NCI-H748 (cell line): ENCODE results near the gene DOC2B.

ENCODE experiments used
- DNase-seq: peaks from one replicate; lab custom pipeline; 2025; ENCODE audit not compliant: unreplicated experiment; lab: John Stamatoyannopoulos, UW

Gene DOC2B

DNA sequence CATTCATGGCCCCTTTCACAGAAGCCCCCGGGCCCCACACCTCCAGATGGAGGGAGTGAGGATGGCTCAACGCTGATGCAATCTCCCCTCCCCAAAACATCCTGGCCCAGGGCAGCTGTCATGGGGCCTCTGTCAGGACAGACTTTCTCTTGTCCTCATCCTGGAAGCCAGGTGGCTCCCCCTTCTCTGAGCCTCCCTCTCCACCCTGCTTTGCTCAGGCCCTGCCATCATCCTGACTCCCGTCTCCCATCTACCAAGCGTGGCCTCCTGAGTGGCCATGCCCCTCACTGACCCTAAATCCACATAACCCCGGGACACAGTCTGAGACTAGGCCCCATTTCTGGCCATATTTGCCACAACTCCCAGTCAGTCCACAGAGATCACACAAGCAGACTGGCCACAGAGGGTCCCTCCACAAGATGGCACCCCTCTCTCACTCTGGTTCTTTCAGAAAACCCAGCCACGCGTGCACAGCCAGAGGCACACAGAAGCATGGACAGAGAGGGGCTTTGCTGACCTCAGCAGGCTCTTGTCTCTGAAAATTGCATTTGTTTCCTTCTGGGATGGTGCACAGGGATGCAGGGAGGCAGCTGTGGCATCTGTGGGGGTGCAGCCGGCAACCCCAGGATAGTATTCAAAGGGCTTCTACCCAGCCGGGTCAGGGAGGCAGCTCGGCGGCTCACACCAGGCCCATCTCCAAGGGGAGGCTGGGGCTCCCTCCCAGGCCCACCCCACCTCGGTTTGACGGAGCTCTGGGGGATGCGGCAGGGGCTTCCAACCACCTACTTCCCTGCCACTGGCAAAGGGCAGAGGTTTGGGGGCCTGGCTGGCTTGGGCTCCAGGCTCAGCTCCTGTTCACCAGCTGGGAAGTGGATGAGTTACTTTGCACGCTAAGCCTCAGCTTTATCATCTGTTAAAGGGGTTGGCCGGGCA is 16.9 kb downstream of the DOC2B start:
- DNase-seq = peak; percentile 54

DNA sequence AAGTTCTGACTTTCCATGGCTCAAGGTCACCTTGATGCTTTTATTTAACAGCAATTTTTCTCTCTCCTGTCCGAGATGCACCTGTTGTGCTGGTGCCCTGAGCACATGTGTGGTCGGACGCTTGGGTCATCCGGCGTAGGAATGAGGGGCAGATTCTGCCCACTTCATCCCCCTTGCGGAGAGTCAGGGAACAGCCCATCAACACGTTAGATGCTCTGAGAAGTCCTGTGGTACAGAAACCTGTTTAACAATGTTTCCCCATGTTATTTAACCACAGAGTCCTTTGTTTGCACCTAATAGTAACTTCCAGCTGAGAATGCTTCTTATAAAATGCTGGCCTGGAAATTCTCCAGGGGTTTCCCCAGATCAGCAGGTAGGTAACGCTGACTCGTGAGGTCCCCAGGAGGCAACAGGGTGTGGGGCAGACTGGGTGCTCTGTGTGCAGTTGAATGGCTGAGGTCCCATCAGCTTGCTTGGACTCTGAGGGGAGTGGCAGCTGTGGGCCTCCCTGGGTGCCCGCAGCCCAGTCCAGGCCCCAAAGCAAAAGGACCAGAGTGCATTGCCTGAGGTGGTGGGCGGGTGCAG is 17.8 kb downstream of the DOC2B start:
- no peak for DNase-seq

- no peak for DNase-seq
Observed at GRCh38 chr17:162689-163088, 18.8 kb downstream of the DOC2B start.

- no peak for DNase-seq
Observed at GRCh38 chr17:161481-161880, 20.0 kb downstream of the DOC2B start.

DNA sequence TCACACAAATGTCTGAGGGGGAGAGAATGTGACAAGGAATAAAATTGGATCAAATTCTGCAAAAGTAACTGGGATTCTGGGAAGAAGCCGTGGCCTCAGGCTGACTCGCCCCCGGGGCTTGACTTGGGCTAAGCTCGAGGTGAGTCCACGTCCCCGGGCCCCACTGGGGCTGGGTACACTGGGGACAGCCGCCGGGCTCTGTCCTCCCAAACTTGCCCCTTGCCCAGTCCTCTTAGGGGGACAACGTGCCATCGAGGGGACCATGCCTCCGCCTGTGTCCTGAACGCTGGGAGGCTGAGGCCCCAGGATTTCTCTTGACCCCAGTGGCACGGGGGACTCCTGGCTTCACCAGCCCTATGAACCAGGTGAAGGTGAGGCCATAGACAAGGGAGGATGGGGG is 21.1 kb downstream of the DOC2B start:
- no peak for DNase-seq

DNA sequence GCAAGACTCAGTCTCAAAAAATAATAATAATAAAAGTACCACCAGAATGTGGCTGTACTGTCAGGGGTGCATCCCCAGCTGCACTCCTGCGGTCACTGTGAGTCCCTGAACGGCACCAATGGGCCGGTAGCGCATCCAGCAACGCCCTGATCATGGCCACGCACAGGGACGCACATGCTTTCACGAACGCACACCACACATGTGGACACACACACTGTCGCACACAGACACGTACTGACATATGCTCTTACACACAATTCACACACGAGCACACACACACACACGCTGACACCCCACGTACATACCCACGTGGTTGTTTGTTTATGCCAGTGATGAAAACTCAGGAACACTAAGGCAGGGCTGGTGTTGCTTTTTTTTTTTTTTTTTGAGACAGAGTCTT is 21.8 kb downstream of the DOC2B start:
- DNase-seq = no peak

- DNase-seq = no peak
Observed at GRCh38 chr17:158379-158778, 23.1 kb downstream of the DOC2B start.

DNA sequence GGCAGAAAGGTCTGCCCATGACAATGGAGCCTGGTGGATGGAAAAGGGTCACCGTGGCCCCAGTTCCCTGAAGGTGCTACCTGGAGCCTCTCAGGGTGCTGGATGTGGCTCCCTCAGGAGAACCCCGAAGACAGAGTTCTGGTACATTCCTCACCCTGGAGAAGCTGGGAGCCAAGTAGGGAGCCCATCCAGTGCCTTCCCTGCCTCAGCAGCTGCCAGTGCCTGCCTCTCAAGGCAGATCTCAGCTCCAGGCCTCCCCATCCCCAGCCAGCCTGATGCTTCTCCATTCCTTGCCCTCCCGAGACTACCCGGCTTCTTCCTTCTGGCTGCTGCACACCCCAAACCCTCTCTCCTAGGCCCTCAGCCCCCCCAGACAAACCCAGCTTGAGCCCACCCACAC is 23.5 kb downstream of the DOC2B start:
- DNase-seq = no peak

- no peak for DNase-seq
Observed at GRCh38 chr17:156946-157345, 24.5 kb downstream of the DOC2B start.

DNA sequence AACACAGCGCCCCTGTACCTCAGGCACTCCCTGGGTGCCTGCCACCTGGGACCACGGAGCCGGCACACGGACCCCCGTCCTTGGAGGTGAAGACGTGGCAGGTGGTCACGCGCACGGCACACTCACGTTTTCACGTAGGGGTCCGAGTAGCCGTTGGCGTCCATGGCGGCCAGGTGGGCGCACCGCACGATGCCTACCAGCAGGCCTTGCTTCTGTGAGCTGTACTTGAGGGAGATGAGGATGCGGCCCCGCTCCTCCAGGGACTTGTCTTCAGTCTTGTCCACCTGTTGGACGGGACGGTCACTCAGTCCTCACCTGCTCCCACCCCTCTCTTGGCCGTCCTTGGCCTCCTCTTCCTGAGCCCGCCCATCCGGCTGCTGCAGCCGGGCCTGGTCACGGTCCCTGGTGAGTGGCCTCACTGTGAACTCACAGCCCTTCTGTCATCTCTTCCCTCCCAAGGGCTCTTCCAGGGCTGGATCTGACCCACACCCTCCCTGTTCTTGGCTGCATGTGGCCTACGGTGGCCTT is 25.3 kb downstream of the DOC2B start:
- DNase-seq = no peak

- DNase-seq = no peak
Observed at GRCh38 chr17:155576-155975, 25.9 kb downstream of the DOC2B start.

GRCh38 chr17:153851-154250 is 27.6 kb downstream of the DOC2B start:
- no peak for DNase-seq

GRCh38 chr17:152860-153420 is 28.5 kb downstream of the DOC2B start:
- no peak for DNase-seq

DNA sequence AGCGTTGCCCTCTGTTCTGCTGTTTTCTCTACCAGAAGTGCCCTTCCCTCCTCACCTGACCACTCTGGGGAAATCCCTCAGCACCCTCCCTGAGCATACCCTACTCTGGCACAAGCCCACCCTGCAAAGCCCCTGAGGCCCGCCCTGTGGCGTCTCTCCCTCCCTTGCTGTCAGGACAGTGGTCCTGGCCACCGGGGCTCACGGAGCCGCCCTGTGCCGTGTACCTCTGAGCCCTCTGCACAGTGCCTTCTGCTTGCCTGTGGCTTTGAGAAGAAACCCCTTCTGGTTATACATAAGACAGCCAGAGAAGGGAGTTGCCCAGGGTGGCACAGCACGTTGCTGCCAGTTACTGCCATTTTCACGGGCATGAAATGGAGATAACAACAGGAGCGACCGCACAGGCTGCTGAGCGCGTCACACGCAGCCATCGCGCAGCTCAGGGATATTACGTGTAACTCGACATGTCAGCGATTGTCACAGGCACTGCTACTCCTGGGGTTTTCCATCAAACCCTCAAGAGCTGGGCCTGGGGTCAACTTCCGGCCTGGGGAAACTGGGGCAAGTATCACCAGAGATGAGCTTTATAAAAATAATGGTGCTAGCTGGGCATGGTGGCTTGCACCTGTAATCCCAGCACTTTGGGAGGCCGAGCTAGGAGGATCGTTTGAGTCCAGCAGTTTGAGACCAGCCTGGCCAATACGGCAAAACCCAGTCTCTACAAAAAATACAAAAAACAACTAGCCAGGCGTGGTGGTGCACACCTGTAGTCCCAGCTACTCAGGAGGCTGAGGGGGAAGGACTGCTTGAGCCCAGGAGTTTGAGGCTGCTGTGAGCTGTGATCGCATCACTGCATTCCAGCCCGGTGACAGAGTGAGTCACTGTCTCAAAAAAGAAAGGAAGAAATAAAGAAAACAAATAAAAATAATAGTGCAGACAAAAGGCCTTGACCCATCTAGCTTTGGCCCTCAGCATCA is 29.3 kb downstream of the DOC2B start:
- no peak for DNase-seq

DNA sequence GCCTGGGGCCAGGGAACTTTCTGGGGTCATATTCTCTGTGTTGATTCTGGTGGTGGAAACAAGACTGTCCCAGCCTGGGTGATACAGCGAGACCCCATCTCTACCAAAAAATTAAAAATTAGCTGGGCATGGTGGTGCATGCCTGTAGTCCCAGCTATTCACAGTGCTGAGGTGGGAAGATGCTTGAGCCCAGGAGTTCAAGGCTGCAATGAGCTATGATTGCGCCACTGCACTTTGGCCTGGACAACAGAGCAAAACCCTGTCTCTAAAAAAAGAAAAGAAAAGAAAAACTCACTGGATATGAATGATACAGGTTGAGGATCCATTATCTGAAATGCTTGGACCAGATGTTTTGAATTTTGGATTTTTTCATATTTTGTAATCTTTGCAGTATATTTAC is 30.4 kb downstream of the DOC2B start:
- DNase-seq = no peak

- DNase-seq = peak; percentile 26
Observed at GRCh38 chr17:149897-150584, 31.4 kb downstream of the DOC2B start.

GRCh38 chr17:149231-149630 is 32.2 kb downstream of the DOC2B start:
- no peak for DNase-seq

- no peak for DNase-seq
Observed at GRCh38 chr17:148757-149156, 32.7 kb downstream of the DOC2B start.

GRCh38 chr17:147796-148740 is 33.4 kb downstream of the DOC2B start:
- no peak for DNase-seq
